Hepatocyte (in vitro differentiated cells): Measurements from ENCODE around the gene CNOT4. TPM values are rescaled to one million over a fixed set of nuclear protein-coding genes. Genes with fewer than 3 reads are reported as not detected.

Source experiments
- DNase-seq: peaks from one replicate; pipeline ENCODE4 v3.0.0-alpha.2; 2016; ENCODE audit warnings: low spot score
- H2AFZ ChIP-seq: fragments of 200-600 bp; sonication (generic); 2 replicates; pipeline ENCODE4 v1.6.0; 2016; ENCODE audit warnings: antibody characterized with exemption, mild to moderate bottlenecking
- H3K27ac ChIP-seq: fragments of 200-600 bp; sonication (generic); 2 replicates; pipeline ENCODE4 v1.5.1; 2016; ENCODE audit warnings: mild to moderate bottlenecking
- H3K27me3 ChIP-seq: fragments of 200-600 bp; sonication (generic); 2 replicates; pipeline ENCODE4 v1.6.1; 2016
- H3K36me3 ChIP-seq: fragments of 200-600 bp; sonication (generic); replicated peaks from 2 replicates; pipeline ENCODE4 v1.5.1; 2016; ENCODE audit warnings: low read depth; ENCODE audit not compliant: insufficient read depth
- H3K4me1 ChIP-seq: fragments of 200-600 bp; sonication (generic); 2 replicates; pipeline ENCODE4 v1.5.1; 2016; ENCODE audit warnings: mild to moderate bottlenecking, moderate library complexity; ENCODE audit not compliant: insufficient read depth
- H3K4me2 ChIP-seq: fragments of 200-600 bp; sonication (generic); 2 replicates; pipeline ENCODE4 v1.6.0; 2016
- H3K4me3 ChIP-seq: fragments of 200-600 bp; sonication (generic); 2 replicates; pipeline ENCODE4 v1.5.1; 2016; ENCODE audit warnings: mild to moderate bottlenecking
- H3K79me2 ChIP-seq: fragments of 200-600 bp; sonication (generic); 2 replicates; pipeline ENCODE4 v1.6.0; 2017; ENCODE audit warnings: mild to moderate bottlenecking
- H3K9me2 ChIP-seq: fragments of 200-600 bp; sonication (generic); replicated peaks from 2 replicates; pipeline ENCODE4 v1.6.0; 2017; ENCODE audit warnings: mild to moderate bottlenecking; ENCODE audit not compliant: insufficient read depth
- H3K9me3 ChIP-seq: fragments of 200-600 bp; sonication (generic); 2 replicates; pipeline ENCODE4 v1.5.1; 2016; ENCODE audit warnings: low read depth, mild to moderate bottlenecking
- H4K20me1 ChIP-seq: fragments of 200-600 bp; sonication (generic); 2 replicates; pipeline ENCODE4 v1.6.0; 2016; ENCODE audit warnings: mild to moderate bottlenecking; ENCODE audit not compliant: insufficient read depth, poor library complexity, severe bottlenecking
- CTCF ChIP-seq: fragments of 200-600 bp; sonication (generic); IDR thresholded peaks from 2 replicates; pipeline ENCODE4 v1.5.1; 2016; ENCODE audit warnings: antibody characterized with exemption, mild to moderate bottlenecking; ENCODE audit not compliant: poor library complexity
- EZH2 ChIP-seq: fragments of 200-600 bp; sonication (generic); IDR thresholded peaks from 2 replicates; pipeline ENCODE4 v1.6.1; 2016; ENCODE audit warnings: antibody characterized with exemption, mild to moderate bottlenecking, borderline replicate concordance
- EZH2phosphoT487 ChIP-seq: fragments of 200-600 bp; sonication (generic); IDR thresholded peaks from one replicate; pipeline ENCODE4 v1.6.1; 2018; ENCODE audit warnings: antibody characterized with exemption, mild to moderate bottlenecking, low read depth, moderate library complexity; ENCODE audit not compliant: unreplicated experiment, severe bottlenecking
- WGBS: methylation state at CpG from one replicate; pipeline ENCODE4 v1.1.6; 2016; ENCODE audit warnings: low lambda C conversion rate; ENCODE audit errors: missing lambda C conversion rate; 5-methylcytosine and 5-hydroxymethylcytosine counted together
- polyA plus RNA-seq: library from polyadenylated mRNA; unstranded; fragments of >200 nt; fragmentation: Nextera tagmentation; extraction: Ambion mirVana; gene quantifications from 2 replicates; pipeline ENCODE4 v1.2.1, GENCODE V29; 2016
- total RNA-seq: library from RNA; depleted of rRNA; stranded (reverse); fragments of >200 nt; gene quantifications from 2 replicates; pipeline ENCODE4 v1.2.3, GENCODE V29; 2014

Gene CNOT4
- total and polyA plus RNA-seq, 2 experiments from 2014 or later = 11.8 to 12.9 TPM

- Histone ChIP-seq H3K9me3 (no peaks in the 10 kb centered on the region), H4K20me1 (no peaks in the 10 kb centered on the region), H3K9me2 (no peaks in the 10 kb centered on the region), H3K4me3 (no peak overlapping the region), H3K79me2 (no peaks in the 10 kb centered on the region), H3K4me2 (no peak overlapping the region), H3K27ac (no peak overlapping the region), H3K36me3 (no peaks in the 10 kb centered on the region), H3K27me3 (no peaks in the 10 kb centered on the region), H2AFZ (no peak overlapping the region), H3K4me1 (no peaks in the 10 kb centered on the region)
- TF ChIP-seq EZH2 (no peak), CTCF (no peak), EZH2phosphoT487 (no peak)
- no peak for DNase-seq
Observed at GRCh38 chr7:135397689-135398088, 112.2 kb downstream of the CNOT4 start.

- Histone ChIP-seq H2AFZ (no peak overlapping the region), H3K9me3 (no peaks in the 10 kb centered on the region), H3K79me2 (no peaks in the 10 kb centered on the region), H3K4me1 (no peaks in the 10 kb centered on the region), H3K36me3 (no peaks in the 10 kb centered on the region), H4K20me1 (no peaks in the 10 kb centered on the region), H3K4me2 (no peak overlapping the region), H3K27ac (no peak overlapping the region), H3K27me3 (no peaks in the 10 kb centered on the region), H3K9me2 (no peaks in the 10 kb centered on the region), H3K4me3 (no peak overlapping the region)
- no peak for DNase-seq
- TF ChIP-seq EZH2phosphoT487 (no peak), EZH2 (no peak), CTCF (no peak)
- 74% methylated on average over 4 of the region's 4 CpGs for WGBS
Observed at GRCh38 chr7:135392701-135393100, 117.2 kb downstream of the CNOT4 start.

GRCh38 chr7:135391514-135391913 is 118.4 kb downstream of the CNOT4 start:
- Histone ChIP-seq H4K20me1 (no peaks in the 10 kb centered on the region), H3K27me3 (no peaks in the 10 kb centered on the region), H3K36me3 (no peaks in the 10 kb centered on the region), H3K4me1 (no peaks in the 10 kb centered on the region), H3K79me2 (no peaks in the 10 kb centered on the region), H3K27ac (no peak overlapping the region), H3K4me3 (no peak overlapping the region), H3K9me2 (no peaks in the 10 kb centered on the region), H2AFZ (no peak overlapping the region), H3K4me2 (no peak overlapping the region), H3K9me3 (no peaks in the 10 kb centered on the region)
- no peak for DNase-seq
- 95% methylated on average over 3 of the region's 3 CpGs for WGBS
- TF ChIP-seq EZH2 (no peak), EZH2phosphoT487 (no peak), CTCF (no peak)

- Histone ChIP-seq H3K36me3 (no peaks in the 10 kb centered on the region), H3K4me1 (no peaks in the 10 kb centered on the region), H3K4me3 (no peak overlapping the region), H3K27ac (no peak overlapping the region), H3K4me2 (no peak overlapping the region), H4K20me1 (no peaks in the 10 kb centered on the region), H3K79me2 (no peaks in the 10 kb centered on the region), H3K9me3 (no peaks in the 10 kb centered on the region), H3K9me2 (no peaks in the 10 kb centered on the region), H2AFZ (no peak overlapping the region), H3K27me3 (no peaks in the 10 kb centered on the region)
- no peak for DNase-seq
- no peak for TF ChIP-seq EZH2
- no peak for TF ChIP-seq EZH2phosphoT487
- TF ChIP-seq CTCF = no peak
Observed at GRCh38 chr7:135390829-135391228, 119.1 kb downstream of the CNOT4 start.
